ENCODE data around the gene TXNIP.

The TXNIP gene

GRCh38 chr1:145946477-145946986 is 49.8 kb downstream of the TXNIP start:
- Histone ChIP-seq H3K4me1 (ENCODE audit: insufficient read depth, low read length) (peaks cover 16% of the 10 kb centered on the region), H3K27me3 (ENCODE audit: control insufficient read depth in 1 of 2, insufficient read depth in 2 of 2, low read length in 2 of 2) (no peaks in the 10 kb centered on the region)

GRCh38 chr1:145944532-145944931 is 51.8 kb downstream of the TXNIP start:
- peaks cover 25% of the 10 kb centered on the region for H3K36me3 ChIP-seq (ENCODE audit: insufficient read depth, low read length)
- H3K27ac ChIP-seq (ENCODE audit: low read depth, low read length): no peak overlapping the region
- H3K9ac ChIP-seq (ENCODE audit: low read length): no peak overlapping the region
- no peaks in the 10 kb centered on the region for H3K9me3 ChIP-seq (ENCODE audit: low read length)
- no peaks in the 10 kb centered on the region for H3K27me3 ChIP-seq (ENCODE audit: control insufficient read depth in 1 of 2, insufficient read depth in 2 of 2, low read length in 2 of 2)
- peaks cover 10% of the 10 kb centered on the region for H3K4me1 ChIP-seq (ENCODE audit: insufficient read depth, low read length)
- H3K4me3 ChIP-seq (ENCODE audit: low read depth in 1 of 2, low read length in 2 of 2): no peak overlapping the region

More at GRCh38 chr1:145946477-145946986, 49.8 kb downstream of the TXNIP start:
- Histone ChIP-seq H3K9me3 (ENCODE audit: low read length) (no peaks in the 10 kb centered on the region), H3K9ac (ENCODE audit: low read length) (no peak overlapping the region), H3K27ac (ENCODE audit: low read depth, low read length) (no peak overlapping the region), H3K4me3 (ENCODE audit: low read depth in 1 of 2, low read length in 2 of 2) (no peak overlapping the region), H3K36me3 (ENCODE audit: insufficient read depth, low read length) (peaks cover 24% of the 10 kb centered on the region)

- no peaks in the 10 kb centered on the region for H3K27me3 ChIP-seq (ENCODE audit: control insufficient read depth in 1 of 2, insufficient read depth in 2 of 2, low read length in 2 of 2)
- H3K9me3 ChIP-seq (ENCODE audit: low read length): no peaks in the 10 kb centered on the region
- H3K4me3 ChIP-seq (ENCODE audit: low read depth in 1 of 2, low read length in 2 of 2): no peak overlapping the region
- peaks cover 25% of the 10 kb centered on the region for H3K36me3 ChIP-seq (ENCODE audit: insufficient read depth, low read length)
- no peaks in the 10 kb centered on the region for H3K4me1 ChIP-seq (ENCODE audit: insufficient read depth, low read length)
- no peak overlapping the region for H3K9ac ChIP-seq (ENCODE audit: low read length)
- no peak overlapping the region for H3K27ac ChIP-seq (ENCODE audit: low read depth, low read length)
These were observed 53.5 kb downstream of the TXNIP start for GRCh38 chr1:145942871-145943270.

Data from muscle layer of colon (tissue), 2 donors.